Activated CD4-positive, alpha-beta memory T cell treated with anti-CD3 and anti-CD28 coated beads, Interleukin-2, amount 10 ng/mL, durations not matched to agents 7 days and 5 days (primary cell): Measurements from ENCODE around the gene BSG. TPM values are rescaled to one million over a fixed set of nuclear protein-coding genes. Genes with fewer than 3 reads are reported as not detected.
"Not testable (repeated sequence)": the region's sequence is repeated elsewhere in the genome, so short reads cannot be mapped to it uniquely, and the experiment has no call there.

ENCODE experiments used
- CTCF ChIA-PET: fragments of 350-600 bp; sonication (Branson Sonifier 250); formaldehyde crosslinking; loops from one replicate; lab custom pipeline; 2021; ENCODE audit warnings: antibody characterized with exemption, inconsistent platforms; lab: Charles Lee
- POLR2A ChIA-PET: fragments of 350-600 bp; sonication (Branson Sonifier 250); formaldehyde crosslinking; loops from one replicate; lab custom pipeline; 2021; ENCODE audit warnings: antibody characterized with exemption; lab: Charles Lee
- DNase-seq: peaks from one replicate; pipeline ENCODE4 v3.0.0-alpha.2; 2020
- H3K27ac Mint-ChIP-seq: one replicate; pipeline ENCODE4 v1.8.0; 2021; ENCODE audit warnings: mild to moderate bottlenecking, mixed read lengths
- H3K27me3 Mint-ChIP-seq: one replicate; pipeline ENCODE4 v1.8.0; 2021; ENCODE audit warnings: mixed read lengths
- H3K36me3 Mint-ChIP-seq: one replicate; pipeline ENCODE4 v1.8.0; 2021; ENCODE audit warnings: low read depth, mixed read lengths
- H3K4me1 Mint-ChIP-seq: one replicate; pipeline ENCODE4 v1.8.0; 2021; ENCODE audit warnings: mixed read lengths
- H3K4me3 Mint-ChIP-seq: one replicate; pipeline ENCODE4 v1.8.0; 2021; ENCODE audit warnings: mild to moderate bottlenecking, mixed read lengths
- H3K9me3 Mint-ChIP-seq: one replicate; pipeline ENCODE4 v1.8.0; 2021; ENCODE audit warnings: mixed read lengths
- total RNA-seq, 2 experiments: library from RNA; stranded (reverse); gene quantifications; one replicate each; pipeline ENCODE4 v1.2.3, GENCODE V29; 2021

Gene BSG
- total RNA-seq, 2 experiments from 2014 or later, result 255 to 257 TPM

DNA sequence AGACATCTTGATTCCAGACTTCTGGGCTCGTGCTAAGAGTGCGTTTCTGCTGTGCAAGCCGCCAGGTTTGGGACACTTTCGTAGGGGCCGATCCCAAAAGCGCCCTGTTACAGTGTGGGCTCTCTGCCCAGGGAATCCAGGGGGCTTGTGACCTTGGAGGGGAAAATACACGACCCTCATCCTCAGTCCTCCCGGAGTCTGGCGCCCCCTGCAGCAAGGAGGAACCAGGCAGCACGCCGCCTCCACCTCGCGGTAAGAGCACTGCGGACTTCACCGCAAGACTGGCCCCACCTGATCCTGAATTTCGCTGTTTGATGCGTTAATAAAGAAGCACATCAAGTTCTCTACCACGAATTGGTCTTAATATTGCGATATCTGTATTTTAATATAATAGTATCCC lies 55.8 kb downstream of the BSG start:
- Mint-ChIP-seq H3K4me3 (no peak overlapping the region), H3K9me3 (no peaks in the 10 kb centered on the region), H3K27me3 (no peaks in the 10 kb centered on the region), H3K27ac (no peak overlapping the region), H3K4me1 (peaks cover 28% of the 10 kb centered on the region), H3K36me3 (peaks cover 23% of the 10 kb centered on the region)
- ChIA-PET CTCF (interaction anchor here (0.9 to 1.9 kb wide), 2 partner anchors 33 to 44 kb away, joined by 3 to 6 read pairs; no protein-coding TSS in a partner anchor), POLR2A (interaction anchor here (1.1 kb wide), 1 partner anchor 18 kb away, joined by 3 read pairs; no protein-coding TSS in a partner anchor)
- no peak for DNase-seq

DNA sequence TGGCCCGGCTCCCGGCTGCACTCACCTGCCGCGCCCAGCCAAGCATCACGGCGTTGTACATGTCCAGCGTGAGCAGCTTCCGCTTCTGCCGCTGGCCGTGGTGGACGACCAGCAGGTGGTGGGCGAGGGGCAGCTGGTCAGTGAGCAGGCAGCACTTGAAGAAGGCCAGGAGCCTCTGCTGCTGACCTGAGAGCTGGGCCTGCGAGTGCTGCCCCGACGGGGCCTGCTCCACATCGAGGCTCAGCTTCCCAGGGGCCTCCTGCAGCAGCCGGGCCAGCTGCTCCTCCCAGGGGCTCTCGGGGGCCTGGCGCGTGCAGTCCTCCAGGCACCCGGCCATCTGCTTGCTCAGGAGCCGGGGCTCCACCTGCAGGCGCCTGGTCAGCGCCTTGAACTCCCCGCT lies 57.1 kb downstream of the BSG start:
- H3K4me1 Mint-ChIP-seq, result peaks cover 39% of the 10 kb centered on the region
- POLR2A ChIA-PET, H3K27me3 Mint-ChIP-seq, H3K4me3 Mint-ChIP-seq, H3K9me3 Mint-ChIP-seq, DNase-seq, CTCF ChIA-PET, H3K27ac Mint-ChIP-seq: not testable (repeated sequence)
- peaks cover 23% of the 10 kb centered on the region for H3K36me3 Mint-ChIP-seq

DNA sequence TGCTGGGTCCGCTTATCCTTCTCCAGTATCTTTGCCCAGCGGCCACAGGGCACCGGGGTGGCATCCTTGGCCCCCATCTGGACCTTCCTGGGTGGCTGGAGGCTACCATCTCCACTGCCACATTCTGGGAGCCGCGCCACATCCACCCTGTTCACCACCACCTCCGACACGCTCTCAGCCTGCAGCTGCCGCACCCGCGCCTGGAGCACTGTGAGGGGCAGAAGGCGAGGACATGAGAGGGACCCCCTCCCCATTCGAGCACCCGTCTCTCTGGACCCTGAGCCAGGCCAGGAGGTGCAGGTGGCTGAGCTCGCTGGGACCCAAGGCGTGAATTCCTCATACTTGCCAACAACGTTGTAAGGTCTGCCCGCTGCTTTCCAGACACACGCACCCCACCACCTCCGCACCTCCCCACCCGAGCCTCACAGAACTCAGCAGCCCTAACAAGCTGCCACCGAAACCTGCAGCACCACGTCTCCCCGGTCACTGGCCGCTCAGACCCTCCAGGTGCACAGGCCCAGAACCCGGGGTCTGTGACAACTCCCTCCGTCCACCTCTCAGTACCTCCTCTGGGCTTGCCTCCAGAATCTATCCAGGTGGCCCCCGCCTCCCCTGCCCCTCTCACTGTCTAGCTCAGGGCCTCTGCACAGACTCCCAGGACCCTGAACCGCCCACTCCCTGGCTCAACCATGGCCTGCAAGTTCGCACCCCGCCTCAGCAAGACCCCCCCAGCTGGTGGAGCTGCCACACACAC lies 57.7 kb downstream of the BSG start:
- H3K36me3 Mint-ChIP-seq, result peaks cover 23% of the 10 kb centered on the region
- POLR2A ChIA-PET, result no interaction called here

DNA sequence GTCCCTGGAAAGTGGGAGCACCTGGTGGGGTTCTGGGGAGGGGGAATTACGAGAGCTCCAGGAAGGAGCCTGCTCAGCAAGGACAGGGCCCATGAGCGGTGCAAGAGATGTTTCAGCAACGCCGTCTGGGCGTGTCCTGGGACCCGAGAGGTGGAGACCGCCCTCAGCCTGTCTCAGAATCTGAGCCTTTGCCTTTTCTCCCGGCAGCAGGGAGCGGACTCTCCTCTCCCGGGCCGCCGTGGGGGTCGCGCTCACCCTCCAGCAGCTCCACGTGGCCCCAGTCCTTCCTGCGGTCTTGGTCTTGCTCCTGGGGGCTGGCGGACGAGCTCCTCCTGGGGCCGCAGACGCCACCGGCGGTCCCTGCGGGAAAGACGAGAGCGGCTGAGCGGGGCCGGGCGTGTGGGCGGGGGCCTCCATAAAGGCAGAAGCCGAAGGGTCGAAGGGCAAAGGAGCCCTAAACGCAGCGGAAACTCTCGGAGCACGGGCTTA lies 60.2 kb downstream of the BSG start:
- no peaks in the 10 kb centered on the region for H3K9me3 Mint-ChIP-seq
- POLR2A ChIA-PET, result interaction anchor here (1.0 to 2.6 kb wide), 6 partner anchors 21 to 122 kb away, joined by 3 to 15 read pairs (median 4); partner anchors contain the start of genes HCN2 and RNF126
- DNase-seq, result peak; percentile 55

More for the DNA sequence above, 57.7 kb downstream of the BSG start:
- peaks cover 39% of the 10 kb centered on the region for H3K4me1 Mint-ChIP-seq
- DNase-seq, result no peak
- no peak overlapping the region for H3K27ac Mint-ChIP-seq
- H3K4me3 Mint-ChIP-seq, result no peak overlapping the region
- no peaks in the 10 kb centered on the region for H3K27me3 Mint-ChIP-seq
- no peaks in the 10 kb centered on the region for H3K9me3 Mint-ChIP-seq
- CTCF ChIA-PET, result no interaction called here

More for the DNA sequence above, 60.2 kb downstream of the BSG start:
- Mint-ChIP-seq H3K36me3 (peaks cover 21% of the 10 kb centered on the region), H3K27ac (peak overlapping the region; percentile 89), H3K27me3 (no peaks in the 10 kb centered on the region), H3K4me3 (peak overlapping the region; percentile 95), H3K4me1 (peaks cover 37% of the 10 kb centered on the region)
- CTCF ChIA-PET, result interaction anchor here (0.8 kb wide), 1 partner anchor 28 kb away, joined by 3 read pairs; no protein-coding TSS in a partner anchor

Other genes starting within 250 kb of the BSG start
- 10 to 100 TPM; 17.2 to 20.8 TPM for gene MIER2, start 227.8 kb upstream of the BSG start, total RNA-seq
- gene C2CD4C, start 163.4 kb upstream of the BSG start, total RNA-seq, result under 1 TPM in 1 of 2 experiments, not detected in 1; 0.08 TPM
- not detected for gene SHC2, start 111.6 kb upstream of the BSG start, total RNA-seq
- under 1 TPM; 0.78 to 0.81 TPM for gene MADCAM1, start 76.1 kb upstream of the BSG start, total RNA-seq
- gene TPGS1, start 65.1 kb upstream of the BSG start, total RNA-seq, result 10 to 100 TPM; 22.9 to 24.0 TPM
- gene CDC34, start 40.8 kb upstream of the BSG start, total RNA-seq, result 10 to 100 TPM; 50.3 to 50.4 TPM
- gene GZMM, start 28.5 kb upstream of the BSG start, total RNA-seq, result 10 to 100 TPM; 45.1 to 45.2 TPM
- 1 to 10 TPM; 3.1 to 3.5 TPM for gene HCN2, start 17.3 kb downstream of the BSG start, total RNA-seq
- 10 to 100 TPM; 44.8 to 45.1 TPM for gene POLRMT, start 60.9 kb downstream of the BSG start, total RNA-seq
- gene FGF22, start 67.3 kb downstream of the BSG start, total RNA-seq, result not detected
- gene RNF126, start 90.6 kb downstream of the BSG start, total RNA-seq, result 10 to 100 TPM; 80.6 to 82.2 TPM
- gene FSTL3, start 103.8 kb downstream of the BSG start, total RNA-seq, result 1 to 10 TPM; 2.5 to 3.0 TPM
- not detected for gene PRSS57, start 122.9 kb downstream of the BSG start, total RNA-seq
- gene PALM, start 136.3 kb downstream of the BSG start, total RNA-seq, result not detected
- gene MISP, start 178.5 kb downstream of the BSG start, total RNA-seq, result not detected
- gene PTBP1, start 224.9 kb downstream of the BSG start, total RNA-seq, result 100 to 1,000 TPM; 385 to 406 TPM
- not detected for gene PLPPR3, start 249.4 kb downstream of the BSG start, total RNA-seq